Colon (tissue), 2 donors: ENCODE data around the gene ATP5IF1.

Experiments used
- FAIRE-seq: peaks from 2 replicates; lab custom pipeline; 2012; peaks lifted over from hg19 to GRCh38; lab: Jason Lieb, UNC
- donor health status: control.
- donor health status: control.

ATP5IF1 gene

GRCh38 chr1:28235755-28236655 is at the start of gene ATP5IF1:
TSS of gene ATP5IF1 (plus strand) at chr1:28236124. CDS start at chr1:28236184, 60 bp downstream.
- no peak for FAIRE-seq

GRCh38 chr1:28190337-28190979 is 45.5 kb upstream of the ATP5IF1 start:
- FAIRE-seq = no peak

GRCh38 chr1:28190996-28191645 is 44.8 kb upstream of the ATP5IF1 start:
- FAIRE-seq = no peak

- FAIRE-seq = no peak
These were observed 42.2 kb upstream of the ATP5IF1 start for GRCh38 chr1:28193701-28194161.

- FAIRE-seq = no peak
These were observed 41.4 kb upstream of the ATP5IF1 start for GRCh38 chr1:28194326-28195035.

GRCh38 chr1:28195780-28196179 is 40.1 kb upstream of the ATP5IF1 start:
- FAIRE-seq = no peak

GRCh38 chr1:28196330-28196729 is 39.6 kb upstream of the ATP5IF1 start:
- FAIRE-seq = no peak

GRCh38 chr1:28197682-28198415 is 38.1 kb upstream of the ATP5IF1 start:
- no peak for FAIRE-seq

GRCh38 chr1:28199328-28200233 is 36.3 kb upstream of the ATP5IF1 start:
- FAIRE-seq = no peak

GRCh38 chr1:28200234-28200873 is 35.6 kb upstream of the ATP5IF1 start:
- no peak for FAIRE-seq

- FAIRE-seq = no peak
These were observed 30.7 kb upstream of the ATP5IF1 start for GRCh38 chr1:28205243-28205642.

GRCh38 chr1:28208818-28209441 is 27.0 kb upstream of the ATP5IF1 start:
- peak; percentile 75 for FAIRE-seq

GRCh38 chr1:28209700-28210099 is 26.2 kb upstream of the ATP5IF1 start:
- FAIRE-seq = no peak

- FAIRE-seq = no peak
These were observed 22.6 kb upstream of the ATP5IF1 start for GRCh38 chr1:28213315-28213714.

- no peak for FAIRE-seq
These were observed 6.8 kb upstream of the ATP5IF1 start for GRCh38 chr1:28229089-28229488.

- FAIRE-seq = no peak
These were observed 5.9 kb upstream of the ATP5IF1 start for GRCh38 chr1:28229996-28230395.

GRCh38 chr1:28232558-28233263 is 3.2 kb upstream of the ATP5IF1 start, which contains the start of gene DNAJC8:
TSS of gene DNAJC8 (minus strand) at chr1:28233029. CDS start at chr1:28232998, 31 bp downstream.
- FAIRE-seq = no peak

- no peak for FAIRE-seq
These were observed 2.7 kb upstream of the ATP5IF1 start for GRCh38 chr1:28233264-28233606.
